ENCODE measurements around the gene B3GLCT.

The B3GLCT gene

GRCh38 chr13:31301119-31301518 lies 101.3 kb downstream of the B3GLCT start:
- no peak for DNase-seq (ENCODE audit: low read depth)
- TF ChIP-seq CTCF (IDR thresholded peaks at IDR 0.05; ENCODE audit: low read depth, low read length, missing control alignments), result no peak

GRCh38 chr13:31310356-31310755 lies 110.6 kb downstream of the B3GLCT start:
- DNase-seq (ENCODE audit: low read depth), result no peak
- TF ChIP-seq CTCF (IDR thresholded peaks at IDR 0.05; ENCODE audit: low read depth, low read length, missing control alignments), result no peak
- H3K4me3 ChIP-seq (ENCODE audit: low read depth, low read length), result no peak overlapping the region

More at GRCh38 chr13:31301119-31301518, 101.3 kb downstream of the B3GLCT start:
- no peak overlapping the region for H3K4me3 ChIP-seq (ENCODE audit: low read depth, low read length)

DNA sequence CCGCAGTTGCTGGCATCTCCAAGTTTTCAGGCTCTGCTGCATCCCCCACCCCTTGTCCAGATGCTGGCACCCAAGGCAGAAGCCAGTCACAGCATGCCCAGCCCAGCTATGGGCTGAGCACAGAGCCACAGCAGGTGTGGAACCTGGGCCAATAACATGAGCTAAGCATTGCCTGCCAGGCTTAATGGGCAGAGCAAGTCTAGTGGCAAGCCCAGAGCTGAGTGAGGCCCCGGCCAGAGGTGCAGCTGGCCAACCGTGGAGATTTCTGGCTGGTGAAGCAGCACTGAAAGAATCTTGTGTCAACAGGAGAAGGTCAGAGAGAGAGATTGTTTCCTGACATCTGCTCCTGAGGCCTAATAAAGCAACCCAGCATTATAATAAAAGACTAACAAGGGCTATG lies 111.0 kb downstream of the B3GLCT start:
- H3K4me3 ChIP-seq (ENCODE audit: low read depth, low read length), result no peak overlapping the region
- TF ChIP-seq CTCF (IDR thresholded peaks at IDR 0.05; ENCODE audit: low read depth, low read length, missing control alignments), result no peak
- no peak for DNase-seq (ENCODE audit: low read depth)

DNA sequence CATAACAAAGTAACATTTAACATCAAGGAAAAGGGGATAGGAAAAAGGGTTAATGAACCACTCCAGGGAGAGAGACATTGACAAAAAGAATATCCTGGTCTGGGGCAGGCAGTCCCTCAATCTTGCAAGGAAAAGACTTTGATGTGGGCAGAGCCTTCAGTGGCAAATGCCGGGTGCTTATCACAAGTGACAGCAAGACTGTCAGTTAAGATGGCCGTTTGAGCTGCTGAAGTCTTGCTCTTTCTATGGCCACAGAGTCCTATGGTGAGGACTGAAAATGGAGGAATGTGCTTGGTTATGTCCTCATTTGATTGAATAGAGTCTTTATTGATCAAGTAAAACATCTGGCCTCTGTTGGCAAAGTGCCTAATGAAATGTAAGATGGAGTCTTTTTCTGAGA lies 112.1 kb downstream of the B3GLCT start:
- no peak overlapping the region for H3K4me3 ChIP-seq (ENCODE audit: low read depth, low read length)
- TF ChIP-seq CTCF (IDR thresholded peaks at IDR 0.05; ENCODE audit: low read depth, low read length, missing control alignments), result no peak
- no peak for DNase-seq (ENCODE audit: low read depth)

DNA sequence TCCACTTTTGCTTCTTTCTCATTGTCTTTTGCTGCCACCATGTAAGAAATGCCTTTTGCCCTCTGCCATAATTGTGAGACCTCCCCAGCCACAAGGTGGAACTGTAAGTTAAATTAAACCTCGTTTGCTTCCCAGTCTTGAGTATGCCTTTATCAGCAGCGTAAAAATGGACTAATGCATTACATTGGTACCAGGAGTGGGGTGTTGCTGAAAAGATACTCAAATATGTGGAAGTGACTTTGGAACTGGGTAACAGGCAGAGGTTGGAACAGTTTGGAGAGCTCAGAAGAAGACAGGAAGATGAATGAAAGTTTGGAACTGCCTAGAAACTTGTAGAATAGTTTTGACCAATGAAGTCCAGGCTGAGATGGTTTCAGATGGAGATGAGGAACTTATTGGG lies 115.2 kb downstream of the B3GLCT start:
- no peak for DNase-seq (ENCODE audit: low read depth)

DNA sequence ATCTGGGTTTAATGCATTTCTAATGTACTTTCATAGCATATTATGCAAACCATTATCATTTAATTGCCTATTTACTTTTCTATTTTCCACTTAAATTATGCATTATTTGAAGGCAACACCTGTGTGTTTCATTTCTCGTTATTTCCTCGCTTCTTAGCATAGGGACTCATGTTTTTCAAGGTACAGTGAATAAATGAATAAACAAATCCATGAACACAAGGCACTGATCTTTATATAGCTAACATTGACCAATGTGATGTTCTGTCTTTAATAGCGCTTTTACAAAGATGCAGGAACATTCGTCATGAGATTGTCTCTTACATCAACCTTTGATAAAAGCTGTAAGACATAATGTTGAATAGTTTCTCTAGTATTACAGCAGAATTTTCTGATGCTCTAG lies 121.2 kb downstream of the B3GLCT start:
- H3K4me3 ChIP-seq (ENCODE audit: low read depth, low read length), result no peak overlapping the region
- DNase-seq (ENCODE audit: low read depth), result no peak
- TF ChIP-seq CTCF (IDR thresholded peaks at IDR 0.05; ENCODE audit: low read depth, low read length, missing control alignments), result no peak

More for the DNA sequence above, 115.2 kb downstream of the B3GLCT start:
- H3K4me3 ChIP-seq (ENCODE audit: low read depth, low read length), result no peak overlapping the region
- TF ChIP-seq CTCF (IDR thresholded peaks at IDR 0.05; ENCODE audit: low read depth, low read length, missing control alignments), result no peak

DNA sequence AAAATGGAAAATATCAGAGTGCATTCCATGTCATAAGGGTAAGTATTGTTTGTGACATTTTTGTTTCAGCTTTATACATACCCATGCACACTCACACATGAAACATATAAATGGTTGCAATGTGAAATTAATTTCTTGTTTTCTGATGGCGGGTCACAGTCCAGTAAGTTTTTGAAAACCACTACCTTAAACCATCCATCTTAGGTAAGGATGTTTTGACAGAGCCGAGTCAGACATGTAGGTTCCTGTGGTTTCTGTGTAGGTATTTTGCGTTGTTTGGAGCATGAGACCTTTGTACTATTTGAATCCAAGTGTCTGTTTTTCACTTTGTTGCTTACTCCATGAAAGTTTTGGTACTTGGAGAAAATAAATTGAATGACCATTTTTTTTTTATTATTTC lies 121.7 kb downstream of the B3GLCT start:
- H3K4me3 ChIP-seq (ENCODE audit: low read depth, low read length), result no peak overlapping the region
- DNase-seq (ENCODE audit: low read depth), result no peak
- no peak for TF ChIP-seq CTCF (IDR thresholded peaks at IDR 0.05; ENCODE audit: low read depth, low read length, missing control alignments)
